HG02852 (cell line): ENCODE data around the gene SP100.
A peak's percentile ranks its signal among the peaks of the same experiment; 100 is the strongest.
"Not testable (repeated sequence)": the region's sequence is repeated elsewhere in the genome, so short reads cannot be mapped to it uniquely, and the experiment has no call there.

Experiments used
- ATAC-seq: cut with Tn5 transposase; IDR thresholded peaks from one replicate; pipeline ENCODE4 v1.9.1; 2021; ENCODE audit warnings: mild to moderate bottlenecking, moderate library complexity; ENCODE audit not compliant: unreplicated experiment

The SP100 gene

DNA sequence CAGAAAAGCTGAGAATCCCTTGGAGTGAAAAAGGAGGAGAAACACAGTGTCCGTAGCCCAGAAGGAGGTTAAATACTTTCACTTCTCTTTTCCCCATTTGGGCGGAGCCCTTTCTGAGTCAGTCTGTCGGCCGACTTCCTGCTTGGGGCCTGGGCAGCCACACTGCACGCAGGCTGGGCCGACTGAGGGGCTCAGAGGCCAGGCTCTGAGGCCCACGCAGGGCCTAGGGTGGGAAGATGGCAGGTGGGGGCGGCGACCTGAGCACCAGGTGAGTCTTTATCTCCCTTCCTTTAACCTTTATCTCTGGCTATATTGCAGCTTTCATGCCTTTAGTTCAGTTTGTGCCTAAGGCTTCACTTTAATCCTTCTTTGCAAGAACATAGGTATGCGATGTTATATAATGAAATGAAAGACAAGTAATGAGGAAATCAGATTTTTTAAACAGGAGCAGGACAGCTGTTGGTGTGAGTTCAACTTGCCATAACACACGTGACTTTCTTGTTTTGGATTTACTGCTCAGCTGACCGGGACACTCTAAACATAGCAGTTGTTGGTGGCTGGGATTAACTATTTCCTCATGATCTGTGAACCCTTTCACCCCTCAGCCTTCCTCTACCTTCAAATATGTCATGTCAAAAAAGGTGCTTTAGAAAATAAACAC lies at the start of gene SP100:
Gene SP100, plus strand, starts transcription at position 141 of the 661 bp plus-strand sequence. Its CDS starts 96 bp downstream, at position 237.
- ATAC-seq = peak; percentile 74

- ATAC-seq = no peak
Observed at GRCh38 chr2:230382108-230382507, 33.9 kb upstream of the SP100 start.

GRCh38 chr2:230383453-230383852 lies 32.5 kb upstream of the SP100 start:
- ATAC-seq = no peak

DNA sequence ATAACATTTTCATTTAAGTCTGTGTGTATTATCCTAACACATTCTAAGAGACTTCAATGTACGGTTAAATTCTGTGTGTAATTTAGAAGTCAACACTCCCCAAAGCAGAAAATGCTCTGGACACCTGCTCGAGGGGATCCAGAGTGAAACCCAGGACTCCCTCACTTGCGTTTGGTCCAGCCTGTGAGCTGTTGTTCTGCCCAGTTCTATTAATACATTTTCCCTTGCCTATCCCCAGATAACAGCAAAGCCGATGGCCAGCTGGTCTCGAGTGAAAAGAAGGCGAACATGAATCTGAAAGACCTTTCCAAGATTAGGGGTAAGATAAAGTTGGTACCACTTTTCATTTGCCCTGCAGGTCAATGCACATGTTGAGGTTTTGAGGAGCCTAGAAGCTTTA lies 31.0 kb upstream of the SP100 start:
- no peak for ATAC-seq

DNA sequence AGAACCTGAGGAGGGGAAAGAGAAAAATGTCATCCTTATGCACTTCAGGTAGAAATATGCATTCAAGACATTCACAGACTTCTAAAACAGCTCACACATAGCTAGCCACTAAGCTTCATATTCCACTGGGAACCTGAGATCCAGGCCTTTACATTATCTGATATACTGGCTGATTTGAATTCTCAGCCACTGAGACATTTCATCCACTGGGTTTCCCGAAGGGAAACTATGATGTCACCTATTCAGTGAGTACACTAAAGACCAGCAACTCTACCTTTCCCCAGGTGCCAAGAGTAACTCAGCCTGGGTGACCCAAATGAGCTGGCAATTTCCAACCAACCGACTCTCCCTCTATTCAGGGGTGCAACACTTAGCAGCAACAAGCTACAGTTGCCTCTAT lies 21.7 kb upstream of the SP100 start:
- ATAC-seq = no peak

DNA sequence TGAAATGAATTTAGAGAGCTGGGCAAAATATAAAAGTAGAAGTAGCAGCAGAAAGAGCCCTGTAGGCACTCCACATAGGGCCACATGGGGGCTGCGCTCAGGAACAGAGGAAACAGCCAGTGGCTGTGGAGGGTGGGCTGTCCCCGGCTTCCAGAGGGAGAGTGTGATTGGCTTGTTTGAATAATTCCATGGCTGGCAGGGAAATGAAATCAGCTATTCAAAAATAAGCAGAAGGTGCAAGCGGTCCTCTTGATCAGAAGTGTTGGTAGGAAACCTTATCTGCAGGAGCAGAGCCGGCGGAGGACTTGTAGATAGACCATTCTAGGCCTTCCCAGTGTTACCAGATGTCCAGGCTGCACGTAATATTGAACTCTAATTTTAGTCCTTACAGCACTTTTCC lies 17.3 kb upstream of the SP100 start:
- ATAC-seq = not testable (repeated sequence)

DNA sequence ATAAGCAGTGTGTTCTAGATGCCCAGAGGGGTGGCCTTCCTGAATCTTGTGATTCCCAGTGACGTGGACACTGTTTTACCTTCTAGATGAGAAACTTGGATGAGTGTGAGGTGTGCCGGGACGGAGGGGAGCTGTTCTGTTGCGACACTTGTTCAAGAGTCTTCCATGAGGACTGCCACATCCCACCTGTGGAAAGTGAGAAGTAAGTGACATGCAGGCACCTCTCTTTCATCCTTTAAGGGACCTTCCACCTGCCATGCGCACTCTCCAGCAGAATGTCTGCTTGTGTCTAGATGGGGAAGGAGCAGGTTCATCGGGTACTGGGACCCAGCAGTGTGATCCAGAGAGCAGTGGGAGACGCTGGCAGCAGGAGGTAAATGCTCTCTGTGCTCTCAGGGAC lies 16.0 kb upstream of the SP100 start:
- no peak for ATAC-seq

GRCh38 chr2:230400454-230400853 lies 15.5 kb upstream of the SP100 start:
- no peak for ATAC-seq

GRCh38 chr2:230401026-230401425 lies 15.0 kb upstream of the SP100 start:
- not testable (repeated sequence) for ATAC-seq

GRCh38 chr2:230403746-230404145 lies 12.3 kb upstream of the SP100 start:
- no peak for ATAC-seq

DNA sequence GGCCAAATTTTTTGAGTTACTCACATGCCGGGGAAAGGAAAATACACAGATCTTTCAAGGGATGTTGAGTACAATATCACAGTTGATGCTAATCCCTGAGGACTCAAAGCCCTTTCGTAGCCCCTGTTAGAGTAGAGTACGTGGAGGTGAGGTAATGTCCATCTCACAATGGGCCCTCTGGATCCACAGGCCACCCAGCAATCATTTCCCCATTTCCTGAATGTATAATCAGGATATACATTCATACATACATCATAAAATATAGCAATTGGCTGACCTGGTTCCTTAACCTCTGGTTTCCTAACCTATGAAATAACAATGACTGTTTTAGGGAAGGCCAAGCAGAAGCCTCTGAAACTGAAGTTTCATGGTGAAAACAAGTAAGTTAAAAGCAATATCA lies 10.2 kb upstream of the SP100 start:
- no peak for ATAC-seq

DNA sequence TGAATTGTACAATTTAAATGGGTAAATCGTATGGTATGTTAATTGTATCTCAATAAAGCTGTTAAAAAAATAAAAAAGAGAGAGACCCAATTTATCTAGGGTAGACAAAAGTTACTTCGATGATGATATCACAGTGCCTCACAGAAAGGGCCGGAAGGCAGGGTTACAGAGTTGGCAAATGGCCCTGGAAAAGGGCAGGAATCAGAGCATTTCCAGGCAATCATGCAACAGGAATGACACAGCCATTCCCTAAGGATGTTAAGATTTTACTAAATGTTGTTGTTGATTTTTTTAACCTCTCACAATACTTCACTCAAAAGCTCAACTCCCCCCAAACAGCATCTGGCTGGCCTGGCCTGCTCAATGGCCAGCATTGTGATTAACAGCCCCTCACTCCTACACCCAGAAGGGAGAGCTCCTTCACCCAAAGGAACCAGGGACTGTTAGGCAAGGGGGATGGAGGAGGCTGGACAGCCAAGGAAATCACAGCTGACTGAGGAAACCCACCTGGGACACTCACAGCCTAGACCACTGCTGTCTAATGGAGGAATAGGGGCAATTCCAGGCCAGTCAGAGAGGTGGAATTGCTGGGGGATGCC lies 7.7 kb upstream of the SP100 start:
- no peak for ATAC-seq

GRCh38 chr2:230409316-230409715 lies 6.7 kb upstream of the SP100 start:
- not testable (repeated sequence) for ATAC-seq

DNA sequence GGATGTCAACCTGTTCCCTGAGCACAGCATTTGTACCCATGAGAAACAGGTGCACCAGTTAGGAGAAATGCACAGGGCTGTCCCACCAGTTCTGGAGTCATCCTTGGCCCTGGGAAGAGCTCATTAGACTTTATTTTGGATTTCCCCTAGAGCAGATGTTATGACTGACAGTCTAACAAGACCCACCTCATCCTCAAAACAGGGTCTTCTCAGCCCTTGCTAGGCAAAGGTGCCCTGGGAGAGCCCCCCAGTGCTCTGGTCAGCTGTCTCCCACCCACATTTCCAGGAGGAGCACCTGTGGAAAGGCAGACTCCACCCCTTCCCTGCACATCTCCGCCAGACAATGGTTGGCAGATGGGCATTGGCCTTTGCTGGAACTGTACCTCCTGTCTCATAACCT lies 5.7 kb upstream of the SP100 start:
- ATAC-seq = no peak

- ATAC-seq = no peak
Observed at GRCh38 chr2:230410861-230411569, 5.0 kb upstream of the SP100 start.

- ATAC-seq = peak; percentile 55
Observed at GRCh38 chr2:230411570-230412370, 4.2 kb upstream of the SP100 start.

DNA sequence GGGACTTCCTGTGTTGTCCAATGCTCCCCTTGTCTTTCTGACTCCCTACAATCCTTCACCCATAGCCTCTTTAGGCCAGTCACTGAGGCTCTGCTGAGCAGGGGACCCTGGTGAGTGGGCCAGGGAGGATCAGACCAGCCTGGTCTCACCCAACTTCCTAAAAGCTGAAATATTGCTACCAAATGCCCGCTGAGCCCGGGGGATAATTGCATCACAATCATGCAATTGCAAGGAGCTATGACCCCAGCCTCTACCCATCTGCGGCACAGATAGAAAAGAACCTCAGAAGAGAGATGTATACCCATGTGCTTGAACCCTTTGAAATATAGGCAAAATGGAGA lies 3.7 kb upstream of the SP100 start:
- no peak for ATAC-seq

DNA sequence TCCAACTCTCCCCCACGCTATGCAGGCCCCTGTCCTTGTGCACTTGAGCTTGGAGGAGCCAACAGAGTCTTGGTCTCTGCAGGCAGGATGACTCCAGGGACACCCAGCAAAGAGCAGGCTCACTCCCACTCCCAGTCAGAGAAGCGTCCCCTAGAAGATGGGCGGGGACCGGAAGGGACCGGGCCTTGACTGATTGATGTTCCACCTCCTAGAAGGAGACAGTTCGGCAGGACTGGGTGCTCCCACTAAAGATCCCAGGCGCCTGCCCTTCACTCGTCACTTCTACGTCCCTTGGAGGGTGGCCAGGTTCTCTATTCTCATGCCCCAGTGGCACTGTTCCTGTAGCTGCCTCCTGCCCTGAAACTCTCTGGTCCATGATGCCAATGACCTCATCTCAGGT lies 3.2 kb upstream of the SP100 start:
- ATAC-seq = no peak

DNA sequence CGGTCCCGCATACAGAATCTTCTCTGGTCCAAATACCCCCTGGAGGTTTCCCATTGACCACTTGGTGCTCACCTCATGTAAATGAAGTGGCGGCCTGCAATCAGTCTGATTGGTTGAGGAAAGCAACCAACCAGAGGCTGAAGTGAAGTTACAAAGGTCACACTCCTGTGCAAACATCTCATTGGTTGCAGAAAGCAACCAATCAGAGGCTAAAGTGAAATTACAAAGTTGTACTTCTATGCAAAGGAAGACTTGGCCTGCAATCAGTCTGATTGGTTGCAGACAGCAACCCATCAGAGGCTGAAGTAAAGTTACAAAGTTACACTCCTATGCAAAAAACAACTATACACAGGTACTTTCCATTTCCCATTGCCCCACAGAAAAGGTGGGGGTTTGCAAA lies 2.5 kb upstream of the SP100 start:
- ATAC-seq = no peak

DNA sequence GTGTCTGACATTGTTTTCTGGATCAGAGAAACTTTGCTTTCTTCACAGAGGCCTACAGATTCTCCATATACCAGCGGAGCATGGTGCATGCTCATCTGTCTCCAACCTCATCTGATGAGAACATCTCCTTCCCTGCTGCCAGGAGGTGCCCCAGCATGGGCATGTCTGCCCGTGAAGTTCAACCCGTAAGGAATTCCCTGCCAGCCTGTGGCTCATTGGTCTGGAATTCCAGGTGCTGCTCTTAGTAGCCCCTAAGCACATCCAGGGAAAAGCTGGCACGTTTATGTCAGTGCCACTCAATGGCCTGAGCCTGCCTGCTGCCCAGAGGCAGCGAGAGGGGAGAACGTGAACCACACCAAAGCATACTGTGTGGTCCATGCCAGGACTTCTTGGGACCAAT lies 1.7 kb upstream of the SP100 start:
- ATAC-seq = no peak

- ATAC-seq = no peak
Observed at GRCh38 chr2:230417436-230417835, 1.4 kb downstream of the SP100 start.
